ENCODE results near the gene TUNAR.

GRCh38 chr14:95875831-95876760 lies 536 bp upstream of the TUNAR start:
- TF ChIP-seq, protein P1, sequence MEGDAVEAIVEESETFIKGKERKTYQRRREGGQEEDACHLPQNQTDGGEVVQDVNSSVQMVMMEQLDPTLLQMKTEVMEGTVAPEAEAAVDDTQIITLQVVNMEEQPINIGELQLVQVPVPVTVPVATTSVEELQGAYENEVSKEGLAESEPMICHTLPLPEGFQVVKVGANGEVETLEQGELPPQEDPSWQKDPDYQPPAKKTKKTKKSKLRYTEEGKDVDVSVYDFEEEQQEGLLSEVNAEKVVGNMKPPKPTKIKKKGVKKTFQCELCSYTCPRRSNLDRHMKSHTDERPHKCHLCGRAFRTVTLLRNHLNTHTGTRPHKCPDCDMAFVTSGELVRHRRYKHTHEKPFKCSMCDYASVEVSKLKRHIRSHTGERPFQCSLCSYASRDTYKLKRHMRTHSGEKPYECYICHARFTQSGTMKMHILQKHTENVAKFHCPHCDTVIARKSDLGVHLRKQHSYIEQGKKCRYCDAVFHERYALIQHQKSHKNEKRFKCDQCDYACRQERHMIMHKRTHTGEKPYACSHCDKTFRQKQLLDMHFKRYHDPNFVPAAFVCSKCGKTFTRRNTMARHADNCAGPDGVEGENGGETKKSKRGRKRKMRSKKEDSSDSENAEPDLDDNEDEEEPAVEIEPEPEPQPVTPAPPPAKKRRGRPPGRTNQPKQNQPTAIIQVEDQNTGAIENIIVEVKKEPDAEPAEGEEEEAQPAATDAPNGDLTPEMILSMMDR (conservative IDR thresholded peaks at IDR 0.05; ENCODE audit: low read length) = no peak
- no peak for TF ChIP-seq EZH2phosphoT487 (IDR thresholded peaks at IDR 0.05; ENCODE audit: borderline replicate concordance)

Measured in Loucy (cell line).